Liver (tissue), 9 donors: ENCODE data around the gene ERVMER34-1. TPM values are rescaled to one million over a fixed set of nuclear protein-coding genes. Genes with fewer than 3 reads are reported as not detected.

Experiments used
- DNase-seq: peaks from one replicate; pipeline ENCODE4 v3.0.0-alpha.2; 2017; ENCODE audit warnings: low spot score
- H3K27ac ChIP-seq, 2 donors: one replicate each; pipeline ENCODE4 v1.7.0; 2013; ENCODE audit warnings: inconsistent platforms in 2 of 2, low read length in 2 of 2, control low read depth in 1 of 2, low read depth in 1 of 2, mild to moderate bottlenecking in 1 of 2
- H3K27me3 ChIP-seq, 4 donors: one replicate each; pipeline versions ENCODE4 v1.6.1 to v1.7.0; 2013; ENCODE audit warnings: low read length in 3 of 4, inconsistent platforms in 1 of 4, mild to moderate bottlenecking in 1 of 4, moderate library complexity in 1 of 4; ENCODE audit not compliant: control insufficient read depth in 4 of 4, insufficient read depth in 4 of 4
- H3K36me3 ChIP-seq, 4 donors: one replicate each; pipeline versions ENCODE4 v1.6.1 to v1.7.0; 2013; ENCODE audit warnings: low read length in 3 of 4, mild to moderate bottlenecking in 3 of 4, low read depth in 1 of 4, moderate library complexity in 1 of 4; ENCODE audit not compliant: control insufficient read depth in 4 of 4, insufficient read depth in 3 of 4
- H3K4me1 ChIP-seq, 4 donors: one replicate each; pipeline versions ENCODE4 v1.6.1 to v1.7.0; 2013; ENCODE audit warnings: low read length in 3 of 4, mild to moderate bottlenecking in 3 of 4, moderate library complexity in 1 of 4; ENCODE audit not compliant: control insufficient read depth in 4 of 4, insufficient read depth in 4 of 4
- H3K4me3 ChIP-seq, 3 donors: one replicate each; pipeline versions ENCODE4 v1.6.1 to v1.7.0; 2013; ENCODE audit warnings: low read length in 3 of 3, control low read depth in 1 of 3, low read depth in 1 of 3, mild to moderate bottlenecking in 1 of 3
- H3K9ac ChIP-seq, 2 donors: one replicate each; pipeline ENCODE4 v1.7.0; 2013; ENCODE audit warnings: low read length in 2 of 2, mild to moderate bottlenecking in 2 of 2, moderate library complexity in 2 of 2, control low read depth in 1 of 2, low read depth in 1 of 2
- H3K9me3 ChIP-seq, 4 donors: one replicate each; pipeline versions ENCODE4 v1.6.1 to v1.7.0; 2013; ENCODE audit warnings: low read length in 3 of 4; ENCODE audit not compliant: control insufficient read depth in 4 of 4
- EGR1 ChIP-seq, 2 donors: IDR thresholded peaks; 2 replicates each; pipeline ENCODE4 v1.6.1; 2016 to 2018; ENCODE audit warnings: antibody characterized with exemption in 2 of 2, low read depth in 2 of 2
- FOXA1 ChIP-seq: IDR thresholded peaks from 2 replicates; pipeline ENCODE4 v1.6.1; 2016; ENCODE audit warnings: antibody characterized with exemption
- FOXA2 ChIP-seq: IDR thresholded peaks from 2 replicates; pipeline ENCODE4 v1.6.1; 2016; ENCODE audit warnings: antibody characterized with exemption
- GABPA ChIP-seq, 2 donors: IDR thresholded peaks in 1 of 2; conservative IDR thresholded peaks in 1 of 2; 2 replicates each; pipeline ENCODE4 v1.6.1; 2016; ENCODE audit warnings: antibody characterized with exemption in 2 of 2, mild to moderate bottlenecking in 1 of 2, moderate library complexity in 1 of 2
- HNF4A ChIP-seq, 2 donors: conservative IDR thresholded peaks; 2 replicates each; pipeline ENCODE4 v1.6.1; 2016; ENCODE audit warnings: antibody characterized with exemption in 2 of 2, mild to moderate bottlenecking in 2 of 2
- HNF4G ChIP-seq: IDR thresholded peaks from 2 replicates; pipeline ENCODE4 v1.6.1; 2016; ENCODE audit warnings: antibody characterized with exemption
- JUND ChIP-seq, 2 donors: IDR thresholded peaks; 2 replicates each; pipeline ENCODE4 v1.6.1; 2016; ENCODE audit warnings: antibody characterized with exemption in 2 of 2
- NR2F2 ChIP-seq: IDR thresholded peaks from 2 replicates; pipeline ENCODE4 v1.6.1; 2016; ENCODE audit warnings: antibody characterized with exemption
- RAD21 ChIP-seq, 2 donors: IDR thresholded peaks; 2 replicates each; pipeline ENCODE4 v1.6.1; 2016; ENCODE audit warnings: antibody characterized with exemption in 2 of 2, mild to moderate bottlenecking in 2 of 2
- SP1 ChIP-seq: IDR thresholded peaks from 2 replicates; pipeline ENCODE4 v1.6.1; 2018; ENCODE audit warnings: antibody characterized with exemption, mild to moderate bottlenecking
- TAF1 ChIP-seq: conservative IDR thresholded peaks from 2 replicates; pipeline ENCODE4 v1.6.1; 2016; ENCODE audit warnings: antibody characterized with exemption, mild to moderate bottlenecking
- YY1 ChIP-seq: IDR thresholded peaks from 2 replicates; pipeline ENCODE4 v1.6.1; 2016; ENCODE audit warnings: antibody characterized with exemption, mild to moderate bottlenecking
- WGBS: extraction: QIAGEN DNeasy Blood & Tissue Kit; methylation state at CpG from one replicate; pipeline ENCODE4 v1.1.7; 2013; 5-methylcytosine and 5-hydroxymethylcytosine counted together
- polyA plus RNA-seq, 2 donors: library from polyadenylated mRNA; stranded (reverse) in 1 of 2; unstranded in 1 of 2; fragments of 200-250 nt in 1 of 2; fragments of >200 nt in 1 of 2; fragmentation: Nextera tagmentation in 1 of 2; extraction: Ambion mirVana in 1 of 2; gene quantifications; one replicate each; pipeline versions ENCODE4 v1.2.1 to v1.2.3, GENCODE V29; 2013 to 2015
- total RNA-seq, 2 donors: library from RNA; depleted of rRNA; stranded (reverse); fragments of >200 nt; gene quantifications; one replicate each; pipeline ENCODE4 v1.2.3, GENCODE V29; 2014
- TF ChIP-seq, protein P1 (sequence below): IDR thresholded peaks from 2 replicates; pipeline ENCODE4 v1.6.1; 2016; ENCODE audit warnings: antibody characterized with exemption
- TF ChIP-seq, protein P2 (sequence below): fragments of 150-350 bp; IDR thresholded peaks from 2 replicates; pipeline ENCODE4 v1.5.1; 2017; ENCODE audit warnings: improper control_type of control experiment, low read depth, low read length; ENCODE audit not compliant: missing input control
- TF ChIP-seq, protein P3 (sequence below): IDR thresholded peaks from 2 replicates; pipeline ENCODE4 v1.6.1; 2016; ENCODE audit warnings: antibody characterized with exemption, mild to moderate bottlenecking
- TF ChIP-seq, protein P4 (sequence below): IDR thresholded peaks from 2 replicates; pipeline ENCODE4 v1.6.1; 2016; ENCODE audit warnings: antibody characterized with exemption
- donor health status: healthy.
- donor health status: healthy.
- donor health status: healthy.
- donor health status: healthy.
- donor health status: healthy.

ERVMER34-1 gene, protein sequence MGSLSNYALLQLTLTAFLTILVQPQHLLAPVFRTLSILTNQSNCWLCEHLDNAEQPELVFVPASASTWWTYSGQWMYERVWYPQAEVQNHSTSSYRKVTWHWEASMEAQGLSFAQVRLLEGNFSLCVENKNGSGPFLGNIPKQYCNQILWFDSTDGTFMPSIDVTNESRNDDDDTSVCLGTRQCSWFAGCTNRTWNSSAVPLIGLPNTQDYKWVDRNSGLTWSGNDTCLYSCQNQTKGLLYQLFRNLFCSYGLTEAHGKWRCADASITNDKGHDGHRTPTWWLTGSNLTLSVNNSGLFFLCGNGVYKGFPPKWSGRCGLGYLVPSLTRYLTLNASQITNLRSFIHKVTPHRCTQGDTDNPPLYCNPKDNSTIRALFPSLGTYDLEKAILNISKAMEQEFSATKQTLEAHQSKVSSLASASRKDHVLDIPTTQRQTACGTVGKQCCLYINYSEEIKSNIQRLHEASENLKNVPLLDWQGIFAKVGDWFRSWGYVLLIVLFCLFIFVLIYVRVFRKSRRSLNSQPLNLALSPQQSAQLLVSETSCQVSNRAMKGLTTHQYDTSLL
- under 1 TPM; under 0.01 to 0.08 TPM for total RNA-seq
- polyA plus RNA-seq, result under 1 TPM in 1 of 2 donors, not detected in 1; 0.02 TPM

DNA sequence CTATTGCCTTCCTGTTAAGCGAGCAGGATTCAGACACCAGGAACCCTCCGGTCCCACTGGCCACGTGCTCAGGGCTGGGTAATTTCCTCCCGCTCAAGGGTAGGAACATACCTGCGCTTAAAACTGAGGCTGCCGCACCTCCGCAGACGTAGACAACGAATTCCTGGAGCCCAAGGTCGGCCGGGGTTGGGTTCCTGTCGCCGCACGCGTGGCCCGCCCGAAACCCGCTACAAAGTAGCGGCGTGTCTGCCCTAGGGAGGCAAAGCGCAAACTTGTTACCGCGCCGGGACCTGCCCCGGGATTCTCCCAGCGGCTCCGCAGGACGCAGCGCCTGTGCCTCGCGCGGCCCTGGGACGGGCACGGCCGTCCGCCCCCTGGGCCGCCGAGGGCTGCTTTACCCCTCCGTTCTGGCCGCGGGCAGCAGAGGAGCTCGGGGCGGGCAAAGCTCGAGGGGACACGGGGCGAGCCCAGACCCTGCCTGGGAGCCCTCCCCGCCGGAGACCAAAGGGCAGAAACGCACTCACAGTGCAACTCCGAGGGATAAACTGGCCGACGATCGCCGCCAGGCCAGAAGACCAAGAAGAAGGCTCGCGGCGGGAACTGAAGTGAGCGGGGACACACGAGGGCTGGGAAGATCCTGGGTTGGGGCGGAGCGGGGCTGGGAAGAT lies at the start of gene ERVMER34-1:
Gene ERVMER34-1 (minus strand): TSS at position 607 of the 668 bp plus-strand sequence. CDS start 5,905 bp downstream, outside the sequence.
- no peak within 1 kb of the TSS for H3K27ac ChIP-seq
- peaks cover 0 to 4% (median 2%) of the 10 kb centered on the region in 4 donors for H3K27me3 ChIP-seq
- TF ChIP-seq NR2F2 (no peak), HNF4G (no peak), HNF4A (conservative IDR thresholded peaks at IDR 0.05) (no peak), FOXA1 (no peak), YY1 (no peak), TAF1 (no peak), EGR1 (IDR thresholded peaks at IDR 0.05; ENCODE audit: low read depth in 2 of 2) (no peak), SP1 (no peak), JUND (IDR thresholded peaks at IDR 0.05) (no peak), RAD21 (IDR thresholded peaks at IDR 0.05) (no peak), GABPA (IDR thresholded peaks at IDR 0.05 in 1 of 2, conservative IDR thresholded peaks at IDR 0.05 in 1 of 2) (no peak), FOXA2 (no peak)
- TF ChIP-seq, protein P1, sequence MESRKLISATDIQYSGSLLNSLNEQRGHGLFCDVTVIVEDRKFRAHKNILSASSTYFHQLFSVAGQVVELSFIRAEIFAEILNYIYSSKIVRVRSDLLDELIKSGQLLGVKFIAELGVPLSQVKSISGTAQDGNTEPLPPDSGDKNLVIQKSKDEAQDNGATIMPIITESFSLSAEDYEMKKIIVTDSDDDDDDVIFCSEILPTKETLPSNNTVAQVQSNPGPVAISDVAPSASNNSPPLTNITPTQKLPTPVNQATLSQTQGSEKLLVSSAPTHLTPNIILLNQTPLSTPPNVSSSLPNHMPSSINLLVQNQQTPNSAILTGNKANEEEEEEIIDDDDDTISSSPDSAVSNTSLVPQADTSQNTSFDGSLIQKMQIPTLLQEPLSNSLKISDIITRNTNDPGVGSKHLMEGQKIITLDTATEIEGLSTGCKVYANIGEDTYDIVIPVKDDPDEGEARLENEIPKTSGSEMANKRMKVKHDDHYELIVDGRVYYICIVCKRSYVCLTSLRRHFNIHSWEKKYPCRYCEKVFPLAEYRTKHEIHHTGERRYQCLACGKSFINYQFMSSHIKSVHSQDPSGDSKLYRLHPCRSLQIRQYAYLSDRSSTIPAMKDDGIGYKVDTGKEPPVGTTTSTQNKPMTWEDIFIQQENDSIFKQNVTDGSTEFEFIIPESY, result no peak
- TF ChIP-seq, protein P2, sequence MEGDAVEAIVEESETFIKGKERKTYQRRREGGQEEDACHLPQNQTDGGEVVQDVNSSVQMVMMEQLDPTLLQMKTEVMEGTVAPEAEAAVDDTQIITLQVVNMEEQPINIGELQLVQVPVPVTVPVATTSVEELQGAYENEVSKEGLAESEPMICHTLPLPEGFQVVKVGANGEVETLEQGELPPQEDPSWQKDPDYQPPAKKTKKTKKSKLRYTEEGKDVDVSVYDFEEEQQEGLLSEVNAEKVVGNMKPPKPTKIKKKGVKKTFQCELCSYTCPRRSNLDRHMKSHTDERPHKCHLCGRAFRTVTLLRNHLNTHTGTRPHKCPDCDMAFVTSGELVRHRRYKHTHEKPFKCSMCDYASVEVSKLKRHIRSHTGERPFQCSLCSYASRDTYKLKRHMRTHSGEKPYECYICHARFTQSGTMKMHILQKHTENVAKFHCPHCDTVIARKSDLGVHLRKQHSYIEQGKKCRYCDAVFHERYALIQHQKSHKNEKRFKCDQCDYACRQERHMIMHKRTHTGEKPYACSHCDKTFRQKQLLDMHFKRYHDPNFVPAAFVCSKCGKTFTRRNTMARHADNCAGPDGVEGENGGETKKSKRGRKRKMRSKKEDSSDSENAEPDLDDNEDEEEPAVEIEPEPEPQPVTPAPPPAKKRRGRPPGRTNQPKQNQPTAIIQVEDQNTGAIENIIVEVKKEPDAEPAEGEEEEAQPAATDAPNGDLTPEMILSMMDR, result no peak
- TF ChIP-seq, protein P3, sequence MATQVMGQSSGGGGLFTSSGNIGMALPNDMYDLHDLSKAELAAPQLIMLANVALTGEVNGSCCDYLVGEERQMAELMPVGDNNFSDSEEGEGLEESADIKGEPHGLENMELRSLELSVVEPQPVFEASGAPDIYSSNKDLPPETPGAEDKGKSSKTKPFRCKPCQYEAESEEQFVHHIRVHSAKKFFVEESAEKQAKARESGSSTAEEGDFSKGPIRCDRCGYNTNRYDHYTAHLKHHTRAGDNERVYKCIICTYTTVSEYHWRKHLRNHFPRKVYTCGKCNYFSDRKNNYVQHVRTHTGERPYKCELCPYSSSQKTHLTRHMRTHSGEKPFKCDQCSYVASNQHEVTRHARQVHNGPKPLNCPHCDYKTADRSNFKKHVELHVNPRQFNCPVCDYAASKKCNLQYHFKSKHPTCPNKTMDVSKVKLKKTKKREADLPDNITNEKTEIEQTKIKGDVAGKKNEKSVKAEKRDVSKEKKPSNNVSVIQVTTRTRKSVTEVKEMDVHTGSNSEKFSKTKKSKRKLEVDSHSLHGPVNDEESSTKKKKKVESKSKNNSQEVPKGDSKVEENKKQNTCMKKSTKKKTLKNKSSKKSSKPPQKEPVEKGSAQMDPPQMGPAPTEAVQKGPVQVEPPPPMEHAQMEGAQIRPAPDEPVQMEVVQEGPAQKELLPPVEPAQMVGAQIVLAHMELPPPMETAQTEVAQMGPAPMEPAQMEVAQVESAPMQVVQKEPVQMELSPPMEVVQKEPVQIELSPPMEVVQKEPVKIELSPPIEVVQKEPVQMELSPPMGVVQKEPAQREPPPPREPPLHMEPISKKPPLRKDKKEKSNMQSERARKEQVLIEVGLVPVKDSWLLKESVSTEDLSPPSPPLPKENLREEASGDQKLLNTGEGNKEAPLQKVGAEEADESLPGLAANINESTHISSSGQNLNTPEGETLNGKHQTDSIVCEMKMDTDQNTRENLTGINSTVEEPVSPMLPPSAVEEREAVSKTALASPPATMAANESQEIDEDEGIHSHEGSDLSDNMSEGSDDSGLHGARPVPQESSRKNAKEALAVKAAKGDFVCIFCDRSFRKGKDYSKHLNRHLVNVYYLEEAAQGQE, result no peak
- TF ChIP-seq, protein P4, sequence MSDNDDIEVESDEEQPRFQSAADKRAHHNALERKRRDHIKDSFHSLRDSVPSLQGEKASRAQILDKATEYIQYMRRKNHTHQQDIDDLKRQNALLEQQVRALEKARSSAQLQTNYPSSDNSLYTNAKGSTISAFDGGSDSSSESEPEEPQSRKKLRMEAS, result no peak
- H3K4me1 ChIP-seq, result peaks cover 0 to 11% (median 2%) of the 10 kb centered on the region in 4 donors
- DNase-seq, result peak; percentile 34
- H3K9ac ChIP-seq, result no peak within 1 kb of the TSS
- peak within 1 kb of the TSS; percentile 14 to 46 (median 28) for H3K4me3 ChIP-seq
- no peaks in the 10 kb centered on the region for H3K9me3 ChIP-seq
- no peaks in the 10 kb centered on the region for H3K36me3 ChIP-seq
- 3% methylated on average over 61 of the region's 61 CpGs for WGBS
